Gastroesophageal sphincter (tissue), 3 donors: Measurements from ENCODE around the gene CMBL.

Experiments used
- CTCF ChIP-seq, 4 experiments: fragments of 200-600 bp in 2 of 4; fragments of 450-650 bp in 2 of 4; sonication (generic) in 1 of 4; IDR thresholded peaks; one replicate each; pipeline ENCODE4 v1.5.1; 2017 to 2019; ENCODE audit warnings: antibody characterized with exemption in 4 of 4, mild to moderate bottlenecking in 2 of 4, moderate library complexity in 2 of 4
- EP300 ChIP-seq: sonication (generic); formaldehyde crosslinking; IDR thresholded peaks from one replicate; pipeline ENCODE4 v1.6.1; 2017; ENCODE audit warnings: antibody characterized with exemption, mild to moderate bottlenecking
- POLR2A ChIP-seq, 2 donors: fragments of 450-650 bp; IDR thresholded peaks; one replicate each; pipeline ENCODE4 v1.6.1; 2017; ENCODE audit warnings: antibody characterized with exemption in 2 of 2, mild to moderate bottlenecking in 2 of 2, moderate library complexity in 1 of 2
- POLR2AphosphoS5 ChIP-seq: sonication (generic); formaldehyde crosslinking; IDR thresholded peaks from one replicate; pipeline ENCODE4 v1.6.1; 2017; ENCODE audit warnings: antibody characterized with exemption

GRCh38 chr5:10331341-10331796 is 23.7 kb upstream of the CMBL start:
- TF ChIP-seq CTCF (IDR thresholded peaks at IDR 0.05) = no peak
- TF ChIP-seq EP300 = no peak
- no peak for TF ChIP-seq POLR2AphosphoS5
- no peak for TF ChIP-seq POLR2A (IDR thresholded peaks at IDR 0.05)
